Retinal pigment epithelial cell (primary cell): ENCODE measurements around the gene CEP85.
A peak's percentile ranks its signal among the peaks of the same experiment; 100 is the strongest.

Experiments used
- DNase-seq: peaks from one replicate; pipeline ENCODE4 v3.0.0-alpha.2; 2010; ENCODE audit warnings: low read depth
- H3K4me3 ChIP-seq: 2 replicates; pipeline ENCODE4 v1.5.1; 2011; ENCODE audit warnings: mild to moderate bottlenecking, low read length, control low read depth, moderate library complexity
- CTCF ChIP-seq: conservative IDR thresholded peaks from 2 replicates; pipeline ENCODE4 v1.5.1; 2011; ENCODE audit warnings: low read depth, low read length, control low read depth, inconsistent platforms

The CEP85 gene

GRCh38 chr1:26268290-26269197 lies 34.5 kb downstream of the CEP85 start:
- no peak for DNase-seq
- no peak for TF ChIP-seq CTCF
- no peak overlapping the region for H3K4me3 ChIP-seq

- no peak overlapping the region for H3K4me3 ChIP-seq
- no peak for TF ChIP-seq CTCF
- no peak for DNase-seq
These were observed 35.2 kb downstream of the CEP85 start for GRCh38 chr1:26269198-26269550.

GRCh38 chr1:26274801-26275425 lies 40.9 kb downstream of the CEP85 start:
- no peak for TF ChIP-seq CTCF
- H3K4me3 ChIP-seq: no peak overlapping the region
- DNase-seq: no peak

- no peak for DNase-seq
- H3K4me3 ChIP-seq: no peak overlapping the region
- peak; percentile 82 for TF ChIP-seq CTCF
These were observed 41.8 kb downstream of the CEP85 start for GRCh38 chr1:26275580-26276431.

- no peak for DNase-seq
- TF ChIP-seq CTCF: no peak
- H3K4me3 ChIP-seq: no peak overlapping the region
These were observed 42.4 kb downstream of the CEP85 start for GRCh38 chr1:26276432-26276838.

GRCh38 chr1:26277261-26277661 lies 43.3 kb downstream of the CEP85 start:
- DNase-seq: no peak
- H3K4me3 ChIP-seq: no peak overlapping the region
- no peak for TF ChIP-seq CTCF
